Tongue (tissue), 2 donors: ENCODE results near the gene SLC8B1. TPM values are rescaled to one million over a fixed set of nuclear protein-coding genes. Genes with fewer than 3 reads are reported as not detected.

Source experiments
- small RNA-seq: library from RNA; depleted of rRNA; stranded (forward); fragments of <200 nt; gene quantifications from one replicate; pipeline ENCODE3, GENCODE V24; 2014; ENCODE audit warnings: low replicate concordance
- total RNA-seq: library from RNA; depleted of rRNA; stranded (reverse); fragments of >200 nt; gene quantifications from one replicate; pipeline ENCODE4 v1.2.3, GENCODE V29; 2014

SLC8B1 gene
- total RNA-seq, 1 donor from 2014 or later: 18.5 TPM

Small RNAs within 50 kb of the gene (small RNA-seq; reads per million reads assigned to genes)
- gene MIR6762: 0.11 reads per million

Other genes starting within 250 kb of the SLC8B1 start
- 3.8 TPM for gene RASAL1, start 199.3 kb downstream of the SLC8B1 start, total RNA-seq
- gene CFAP73, start 185.4 kb downstream of the SLC8B1 start, total RNA-seq: 6.9 TPM
- gene DDX54, start 149.6 kb downstream of the SLC8B1 start, total RNA-seq: 19.4 TPM
- gene RITA1, start 149.4 kb downstream of the SLC8B1 start, total RNA-seq: 12.1 TPM
- 27.0 TPM for gene TPCN1, start 113.6 kb downstream of the SLC8B1 start, total RNA-seq
- 17.4 TPM for gene PLBD2, start 23.5 kb upstream of the SLC8B1 start, total RNA-seq
- gene SDS, start 68.8 kb upstream of the SLC8B1 start, total RNA-seq: not detected
- 0.31 TPM for gene SDSL, start 87.3 kb upstream of the SLC8B1 start, total RNA-seq
- not detected for gene LHX5, start 136.8 kb upstream of the SLC8B1 start, total RNA-seq